NCI-H2107 treated with DMSO at 0.1 percent for 48 hours (cell line): ENCODE data around the gene TIGD7.

ENCODE experiments used
- DNase-seq: peaks from one replicate; lab custom pipeline; 2025; ENCODE audit not compliant: unreplicated experiment; lab: John Stamatoyannopoulos, UW

Gene TIGD7, protein sequence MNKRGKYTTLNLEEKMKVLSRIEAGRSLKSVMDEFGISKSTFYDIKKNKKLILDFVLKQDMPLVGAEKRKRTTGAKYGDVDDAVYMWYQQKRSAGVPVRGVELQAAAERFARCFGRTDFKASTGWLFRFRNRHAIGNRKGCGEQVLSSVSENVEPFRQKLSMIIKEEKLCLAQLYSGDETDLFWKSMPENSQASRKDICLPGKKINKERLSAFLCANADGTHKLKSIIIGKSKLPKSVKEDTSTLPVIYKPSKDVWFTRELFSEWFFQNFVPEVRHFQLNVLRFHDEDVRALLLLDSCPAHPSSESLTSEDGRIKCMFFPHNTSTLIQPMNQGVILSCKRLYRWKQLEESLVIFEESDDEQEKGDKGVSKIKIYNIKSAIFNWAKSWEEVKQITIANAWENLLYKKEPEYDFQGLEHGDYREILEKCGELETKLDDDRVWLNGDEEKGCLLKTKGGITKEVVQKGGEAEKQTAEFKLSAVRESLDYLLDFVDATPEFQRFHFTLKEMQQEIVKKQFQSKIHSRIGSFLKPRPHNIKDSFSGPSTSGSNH

DNA sequence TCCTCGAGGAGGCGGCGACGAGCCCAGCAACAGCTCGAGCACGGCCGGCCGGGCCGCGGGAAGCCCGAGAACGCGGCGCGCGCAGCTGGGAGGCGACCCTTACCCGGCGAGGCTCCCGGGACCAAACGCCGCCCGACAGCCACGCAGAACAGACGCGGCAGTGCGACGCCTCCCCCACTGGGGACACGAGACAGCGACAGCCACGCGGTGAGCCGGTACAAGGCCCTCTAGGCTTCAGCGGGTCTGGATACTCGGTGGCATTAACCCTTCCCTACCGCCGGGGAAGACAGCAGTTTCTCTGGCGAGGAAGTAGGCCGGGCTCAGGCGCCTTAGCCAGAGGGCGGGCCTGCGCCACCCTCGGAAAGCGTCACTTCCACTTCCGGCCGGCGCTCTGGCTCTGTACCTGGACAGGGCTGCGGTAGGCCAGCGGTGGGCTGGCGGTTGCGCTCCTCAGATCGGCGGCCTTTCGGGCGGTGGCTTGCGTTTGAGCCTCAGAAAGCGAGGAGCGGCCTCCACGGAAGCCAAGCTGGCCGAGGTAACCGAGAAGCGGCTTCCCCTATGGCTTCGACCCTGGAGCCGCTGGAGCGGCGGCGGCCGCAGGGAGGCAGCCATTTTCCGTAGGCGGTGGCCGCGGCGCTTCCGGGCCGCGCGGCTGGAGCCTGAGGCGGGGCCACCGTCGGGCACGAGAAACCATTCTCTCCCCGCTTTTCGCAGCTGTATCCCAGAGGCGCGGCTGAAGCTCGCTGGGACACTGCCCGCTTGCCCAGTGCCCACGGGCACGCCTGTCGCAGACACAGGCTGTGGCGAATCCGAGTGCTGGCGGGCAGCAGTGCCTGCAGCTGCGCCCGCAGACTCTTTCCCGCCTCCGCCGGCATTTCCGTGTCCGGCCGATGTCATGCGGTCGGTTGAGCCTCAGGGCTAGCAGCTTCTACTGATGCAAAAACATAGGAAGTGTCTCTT, at the start of gene TIGD7, which contains the start of gene ZNF75A:
Gene TIGD7 (minus strand): TSS at position 322 of the 960 bp plus-strand sequence. CDS start 4,816 bp downstream, outside the sequence.
Gene ZNF75A (plus strand): TSS at position 389 of the 960 bp plus-strand sequence. CDS start 2,932 bp downstream, outside the sequence.
- DNase-seq = no peak

GRCh38 chr16:3349175-3349574, 43.9 kb upstream of the TIGD7 start:
- peak; percentile 68 for DNase-seq

- DNase-seq = peak; percentile 92
Measured at GRCh38 chr16:3348547-3349167, 43.4 kb upstream of the TIGD7 start.

- no peak for DNase-seq
Measured at GRCh38 chr16:3347586-3347985, 42.4 kb upstream of the TIGD7 start.

DNA sequence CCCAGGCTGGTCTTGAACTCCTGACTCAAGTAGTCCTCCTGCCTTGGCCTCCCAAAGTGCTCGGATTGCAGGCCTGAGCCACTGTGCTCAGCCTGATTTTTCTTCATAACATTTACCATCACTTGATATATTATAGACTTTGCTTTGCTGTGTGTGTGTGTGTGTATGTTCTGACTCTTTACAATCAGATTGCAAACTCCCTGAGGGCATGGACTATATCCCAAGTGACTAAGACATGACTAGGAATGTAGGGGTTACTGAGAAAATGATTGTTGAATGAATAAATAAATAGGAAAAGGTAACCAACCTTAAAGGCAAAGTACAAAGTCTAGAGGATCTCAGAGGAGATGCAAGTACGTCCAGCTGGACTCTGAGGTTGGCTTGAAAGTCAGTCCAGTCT, 40.8 kb upstream of the TIGD7 start:
- no peak for DNase-seq

DNA sequence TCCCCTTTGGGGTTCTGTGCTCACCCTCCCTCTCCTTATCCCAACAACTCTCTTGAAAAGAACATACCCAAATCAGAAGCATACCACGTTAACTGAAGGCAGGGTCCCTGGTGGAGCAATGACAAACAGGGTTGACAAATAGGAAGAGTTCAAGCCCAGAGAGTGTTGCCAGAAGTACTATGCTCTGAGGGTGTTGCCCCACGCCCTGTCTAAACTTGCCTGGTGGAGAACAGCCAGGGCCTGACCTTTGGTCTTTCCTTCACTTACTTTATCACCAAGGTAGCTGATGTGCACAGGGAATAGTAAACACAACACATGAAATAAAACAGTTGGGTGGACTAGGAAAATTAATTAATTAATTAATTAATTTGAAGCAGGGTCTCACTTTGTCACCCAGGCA, 23.4 kb upstream of the TIGD7 start:
- no peak for DNase-seq

GRCh38 chr16:3328104-3328503, 22.9 kb upstream of the TIGD7 start:
- no peak for DNase-seq

DNA sequence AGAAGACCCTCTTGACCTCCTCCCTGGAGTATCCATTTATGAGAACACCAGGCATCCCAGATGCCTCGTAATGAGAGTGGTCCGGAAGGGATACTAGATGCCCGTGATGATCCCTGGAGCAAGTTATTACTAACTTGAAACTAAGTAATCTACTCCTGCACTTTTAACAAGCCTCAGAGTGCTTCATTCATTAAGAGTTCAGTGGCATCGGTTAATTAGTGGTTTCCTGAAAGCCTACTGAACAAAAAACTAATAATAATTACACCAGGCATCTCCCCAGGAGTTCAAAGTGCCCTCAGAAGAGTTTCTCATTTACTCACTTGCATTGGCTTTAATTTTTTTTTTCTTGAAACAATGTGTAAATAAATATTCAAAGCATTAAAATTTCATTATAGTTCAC, 22.3 kb upstream of the TIGD7 start:
- no peak for DNase-seq

GRCh38 chr16:3321816-3322215, 16.6 kb upstream of the TIGD7 start:
- DNase-seq = no peak

GRCh38 chr16:3317315-3317999, 12.2 kb upstream of the TIGD7 start:
- no peak for DNase-seq

DNA sequence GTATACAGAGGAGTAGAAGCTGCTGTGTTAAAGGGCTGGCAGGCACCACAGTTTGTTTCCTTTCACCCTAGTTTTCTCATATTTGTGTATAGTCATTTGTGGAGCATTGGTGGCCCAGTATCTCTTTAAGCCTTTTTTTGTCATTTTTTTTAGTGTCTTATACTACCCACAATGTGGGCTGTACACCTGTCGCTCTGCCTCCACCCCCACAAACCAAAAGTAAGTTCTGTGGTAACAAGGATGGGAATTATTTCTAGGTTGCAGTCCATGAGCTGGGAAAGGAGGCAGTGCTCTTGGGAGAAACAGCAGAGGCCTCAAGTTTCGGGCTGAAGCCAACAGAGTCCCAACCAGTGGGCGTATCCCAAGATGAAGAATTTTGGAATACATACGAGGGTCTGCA, 6.3 kb upstream of the TIGD7 start:
- no peak for DNase-seq

DNA sequence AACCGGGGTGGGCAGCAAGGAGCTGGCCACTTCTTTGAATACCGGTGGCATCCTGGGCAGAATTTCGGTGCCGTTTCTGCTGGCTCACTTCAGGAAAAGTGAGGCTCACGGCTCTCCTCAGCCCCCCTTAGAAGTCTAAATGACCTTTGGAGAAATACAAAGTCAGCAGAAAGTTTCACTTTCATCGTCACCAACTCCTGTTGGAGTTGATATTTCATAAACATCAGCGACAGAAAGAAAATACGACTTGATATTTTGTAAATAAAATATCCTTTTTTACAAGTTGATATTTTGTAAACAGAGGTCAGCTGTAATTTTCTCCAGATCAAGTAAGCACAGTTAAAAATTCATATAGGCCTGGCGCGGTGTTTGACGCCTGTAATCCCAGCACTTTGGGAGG, 848 bp upstream of the TIGD7 start:
- DNase-seq = no peak

DNA sequence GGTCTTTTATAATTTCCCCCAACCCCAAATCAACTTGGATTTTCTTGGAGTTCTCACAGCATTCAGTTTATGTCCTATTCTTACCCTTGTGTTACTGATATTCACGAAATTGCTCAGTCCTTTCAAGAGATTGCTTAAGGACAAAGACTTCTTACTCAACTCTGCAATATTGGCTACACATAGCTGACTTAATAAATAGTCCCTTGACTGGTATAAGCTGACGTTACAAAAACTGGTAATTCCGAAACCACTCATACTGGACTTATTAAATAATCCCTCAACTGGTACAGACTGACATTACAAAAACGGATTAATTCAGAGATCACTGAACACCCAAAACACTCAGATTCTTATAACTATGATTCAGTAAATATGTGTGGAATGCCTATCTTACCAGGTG, 860 bp downstream of the TIGD7 start:
- DNase-seq = no peak

DNA sequence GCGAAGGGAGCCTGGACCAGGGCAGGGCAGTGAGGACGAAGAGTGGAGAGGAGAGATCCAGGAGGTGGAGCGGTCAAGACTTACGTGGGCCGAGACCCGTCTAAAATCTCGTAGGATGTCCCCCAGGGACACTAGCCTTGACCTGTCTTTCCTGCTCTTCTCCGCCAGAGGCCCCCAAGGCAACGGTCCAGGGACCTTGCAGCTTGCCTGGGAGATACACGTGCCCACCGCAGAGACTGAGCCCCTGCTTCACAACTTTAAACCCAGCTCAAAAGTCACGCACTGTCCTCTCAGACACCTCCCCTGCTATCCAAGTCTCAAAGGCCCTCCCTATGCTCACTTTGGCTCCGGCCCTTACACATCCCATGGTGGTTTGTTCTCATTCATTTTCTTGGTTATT, 9.4 kb downstream of the TIGD7 start:
- no peak for DNase-seq

DNA sequence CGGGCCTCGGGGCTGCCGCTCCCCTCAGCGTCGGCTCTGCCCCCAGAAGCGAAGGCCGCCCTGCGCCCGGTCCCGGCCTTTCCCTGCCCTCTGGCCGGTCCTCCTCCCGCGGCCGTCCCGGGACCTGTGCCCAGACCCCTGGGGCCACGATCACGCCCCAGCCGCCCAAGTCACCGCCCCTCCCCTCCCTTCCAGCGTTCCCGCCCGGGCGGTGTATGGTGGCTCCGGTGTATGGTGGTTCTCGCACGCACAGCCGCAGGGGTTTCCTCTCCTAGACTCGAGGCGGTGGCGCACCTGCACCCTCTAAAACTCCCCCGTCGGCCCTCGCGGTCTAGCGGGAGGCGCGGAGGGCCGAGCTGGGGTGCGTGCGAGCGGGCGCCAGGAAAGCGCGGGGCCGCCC, 10.0 kb downstream of the TIGD7 start:
- DNase-seq = no peak

- DNase-seq = no peak
Measured at GRCh38 chr16:3292604-3293003, 12.6 kb downstream of the TIGD7 start.

DNA sequence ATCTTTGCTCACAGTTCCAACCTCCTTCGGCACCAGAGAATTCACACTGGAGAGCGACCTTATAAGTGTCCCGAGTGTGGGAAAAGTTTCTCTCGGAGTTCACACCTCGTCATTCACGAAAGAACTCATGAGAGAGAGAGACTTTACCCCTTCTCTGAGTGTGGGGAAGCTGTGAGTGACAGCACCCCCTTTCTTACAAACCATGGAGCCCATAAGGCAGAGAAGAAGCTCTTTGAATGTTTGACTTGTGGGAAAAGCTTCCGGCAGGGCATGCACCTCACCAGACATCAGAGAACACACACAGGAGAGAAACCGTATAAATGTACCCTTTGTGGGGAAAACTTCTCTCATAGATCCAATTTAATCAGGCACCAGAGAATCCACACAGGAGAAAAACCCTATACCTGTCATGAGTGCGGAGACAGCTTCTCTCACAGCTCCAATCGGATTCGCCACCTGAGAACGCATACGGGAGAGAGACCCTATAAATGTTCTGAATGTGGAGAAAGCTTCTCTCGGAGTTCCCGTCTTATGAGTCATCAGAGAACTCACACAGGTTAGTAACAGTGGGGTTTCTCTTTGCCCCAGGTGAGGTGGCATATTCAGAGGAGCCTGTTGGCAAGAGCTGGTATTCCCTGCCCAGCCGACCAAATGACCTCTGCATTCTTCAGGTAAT, 15.1 kb downstream of the TIGD7 start:
- no peak for DNase-seq

GRCh38 chr16:3285131-3285530, 20.1 kb downstream of the TIGD7 start:
- no peak for DNase-seq

GRCh38 chr16:3283543-3284447, 21.4 kb downstream of the TIGD7 start:
- DNase-seq = no peak
